Tibial artery (tissue), 4 donors: Measurements from ENCODE around the gene RBM10.
A peak's percentile ranks its signal among the peaks of the same experiment; 100 is the strongest.

Experiments used
- DNase-seq, 2 donors: peaks; one replicate each; pipeline ENCODE4 v3.0.0-alpha.2; 2019
- H3K27ac ChIP-seq, 2 donors: fragments of 200-600 bp; sonication (generic) in 1 of 2; 1 replicate in 1 of 2; 2 replicates in 1 of 2; pipeline ENCODE4 v1.5.1; 2018 to 2019; ENCODE audit warnings: mild to moderate bottlenecking in 1 of 2
- H3K27me3 ChIP-seq, 2 donors: fragments of 200-600 bp; sonication (generic) in 1 of 2; one replicate each; pipeline versions ENCODE4 v1.5.1 to v1.6.0; 2016 to 2019
- H3K36me3 ChIP-seq, 3 donors: fragments of 200-600 bp; sonication (generic) in 2 of 3; one replicate each; pipeline ENCODE4 v1.5.1; 2016 to 2019; ENCODE audit warnings: mild to moderate bottlenecking in 2 of 3
- H3K4me1 ChIP-seq, 4 donors: fragments of 200-600 bp; sonication (generic) in 2 of 4; 1 replicate in 3 of 4; 2 replicates in 1 of 4; pipeline ENCODE4 v1.5.1; 2016 to 2019
- H3K4me3 ChIP-seq, 2 donors: fragments of 200-600 bp; sonication (generic) in 1 of 2; 1 replicate in 1 of 2; 2 replicates in 1 of 2; pipeline ENCODE4 v1.5.1; 2018 to 2019; ENCODE audit warnings: mild to moderate bottlenecking in 2 of 2
- H3K9me3 ChIP-seq, 3 donors: fragments of 200-600 bp; sonication (generic) in 1 of 3; one replicate each; pipeline ENCODE4 v1.5.1; 2016 to 2019
- CTCF ChIP-seq, 2 experiments: fragments of 200-600 bp in 1 of 2; fragments of 450-650 bp in 1 of 2; IDR thresholded peaks; one replicate each; pipeline ENCODE4 v1.5.1; 2017 to 2019; ENCODE audit warnings: antibody characterized with exemption in 2 of 2, mild to moderate bottlenecking in 1 of 2, moderate library complexity in 1 of 2
- intact Hi-C: fragments of 100-400 bp; cut with DNase I; formaldehyde crosslinking; loops from one replicate; pipeline ENCODE4 v1.15.0; 2023; ENCODE audit warnings: low total_unique reads

The RBM10 gene

DNA sequence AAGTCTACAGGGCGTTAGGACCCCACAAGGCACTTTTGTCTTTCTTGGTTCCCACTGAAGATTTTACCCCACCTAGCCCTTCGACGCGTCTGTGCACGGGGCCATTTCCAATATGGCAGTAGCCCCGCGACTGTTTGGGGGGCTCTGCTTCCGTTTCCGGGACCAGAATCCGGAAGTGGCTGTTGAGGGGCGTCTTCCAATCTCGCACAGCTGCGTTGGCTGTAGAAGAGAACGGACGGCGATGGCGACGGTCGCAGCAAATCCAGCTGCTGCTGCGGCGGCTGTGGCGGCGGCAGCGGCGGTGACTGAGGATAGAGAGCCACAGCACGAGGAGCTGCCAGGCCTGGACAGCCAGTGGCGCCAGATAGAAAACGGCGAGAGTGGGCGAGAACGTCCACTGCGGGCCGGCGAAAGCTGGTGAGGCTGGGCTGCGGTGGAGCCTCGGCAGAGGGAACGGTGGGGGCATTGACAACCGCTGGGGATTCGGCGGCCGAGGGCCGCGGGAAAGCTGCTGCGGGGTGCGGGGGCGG lies 87.8 kb downstream of the RBM10 start, which contains the start of gene USP11:
Gene USP11 (plus strand): TSS at position 207 of the 530 bp plus-strand sequence. CDS start 35 bp downstream, at position 242.
- H3K4me1 ChIP-seq: peaks cover 0 to 21% (median 5%) of the 10 kb centered on the region in 4 donors
- H3K27me3 ChIP-seq: no peaks in the 10 kb centered on the region
- H3K36me3 ChIP-seq: peaks cover 9 to 17% (median 13%) of the 10 kb centered on the region in 3 donors
- peak in 1 of 2 donors; percentile 74 for DNase-seq
- peak within 1 kb of the TSS; percentile 66 to 82 for H3K4me3 ChIP-seq
- TF ChIP-seq CTCF (IDR thresholded peaks at IDR 0.05): no peak
- peak within 1 kb of the TSS; percentile 93 to 98 for H3K27ac ChIP-seq
- H3K9me3 ChIP-seq: no peaks in the 10 kb centered on the region
- intact Hi-C loops: no loop called here

DNA sequence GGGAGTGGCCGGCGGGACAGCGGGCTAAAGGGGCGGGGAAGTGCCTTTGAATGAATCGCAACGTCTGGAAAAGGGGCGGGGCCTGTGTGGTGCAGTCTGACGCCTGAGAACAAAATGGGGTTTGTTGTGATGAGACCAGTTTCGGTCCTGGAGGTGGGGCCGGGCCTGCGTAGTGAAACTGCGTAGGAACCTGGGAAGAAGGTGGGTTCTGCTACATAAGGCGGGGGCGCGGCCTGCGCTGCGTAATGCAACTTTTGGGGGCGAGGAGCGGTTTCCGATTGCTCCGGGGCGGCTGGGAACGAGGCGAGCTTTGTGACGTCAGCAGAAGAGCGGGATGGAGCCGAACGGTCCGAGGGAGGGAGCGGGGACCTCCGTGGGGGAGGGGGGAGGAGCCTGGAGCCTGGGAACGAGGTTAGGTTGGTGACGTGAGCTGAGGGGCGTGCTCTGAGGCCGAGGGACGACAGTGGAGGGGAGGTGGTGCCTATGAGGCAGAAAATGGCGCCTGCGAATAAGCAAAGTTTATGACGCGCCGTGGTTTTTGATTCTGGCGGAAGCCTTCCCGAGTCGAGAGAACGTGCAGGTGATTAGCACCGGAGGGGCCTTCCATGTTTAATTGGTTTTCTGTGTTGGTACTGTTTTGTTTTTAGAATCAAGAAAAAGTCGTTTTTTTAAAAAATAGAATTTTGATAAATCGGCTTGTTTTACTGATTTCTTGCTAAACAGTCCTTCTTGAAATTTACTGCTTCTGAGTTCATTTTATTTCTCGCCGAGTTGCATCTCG lies 88.5 kb downstream of the RBM10 start:
- peak; percentile 96 to 98 for DNase-seq
- Histone ChIP-seq H3K4me1 (peaks cover 0 to 21% (median 5%) of the 10 kb centered on the region in 4 donors), H3K27me3 (no peaks in the 10 kb centered on the region), H3K9me3 (no peaks in the 10 kb centered on the region), H3K4me3 (peak overlapping the region; percentile 66 to 82), H3K27ac (peak overlapping the region; percentile 93 to 98), H3K36me3 (peaks cover 8 to 13% (median 8%) of the 10 kb centered on the region in 3 donors)
- intact Hi-C loops: no loop called here
- no peak for TF ChIP-seq CTCF (IDR thresholded peaks at IDR 0.05)

GRCh38 chrX:47234583-47234982 lies 89.6 kb downstream of the RBM10 start:
- intact Hi-C loops: no loop called here
- no peaks in the 10 kb centered on the region for H3K27me3 ChIP-seq
- peak overlapping the region; percentile 93 to 98 for H3K27ac ChIP-seq
- TF ChIP-seq CTCF (IDR thresholded peaks at IDR 0.05): no peak
- peaks cover 0 to 9% (median under 1%) of the 10 kb centered on the region in 3 donors for H3K36me3 ChIP-seq
- H3K9me3 ChIP-seq: no peaks in the 10 kb centered on the region
- H3K4me3 ChIP-seq: peak overlapping the region; percentile 66 to 82
- no peak for DNase-seq
- H3K4me1 ChIP-seq: peaks cover 0 to 21% (median 5%) of the 10 kb centered on the region in 4 donors

DNA sequence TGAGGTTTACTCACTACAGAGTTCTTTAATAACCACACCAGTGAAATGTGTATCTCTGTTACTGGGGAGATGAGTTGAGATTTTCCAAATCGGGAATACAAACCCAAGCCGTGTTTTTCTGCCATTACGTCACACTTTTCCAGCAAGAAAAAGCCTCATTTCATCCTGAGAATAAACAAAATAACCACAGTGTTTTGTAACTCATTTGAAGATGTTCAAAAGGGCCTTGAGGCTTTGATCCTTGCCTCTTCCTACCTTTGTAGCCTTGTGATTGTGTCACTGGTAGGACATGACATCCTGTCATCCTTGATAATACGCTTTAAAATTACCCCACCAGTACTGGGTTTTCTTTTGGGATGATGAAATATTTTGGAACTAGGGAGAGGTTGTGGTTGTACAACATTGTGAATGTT lies 90.7 kb downstream of the RBM10 start:
- Histone ChIP-seq H3K9me3 (no peaks in the 10 kb centered on the region), H3K4me3 (no peak overlapping the region), H3K27ac (peak overlapping the region; percentile 33 to 98), H3K4me1 (peaks cover 0 to 21% (median 5%) of the 10 kb centered on the region in 4 donors), H3K27me3 (no peaks in the 10 kb centered on the region), H3K36me3 (peaks cover 8 to 17% (median 11%) of the 10 kb centered on the region in 3 donors)
- DNase-seq: no peak
- no peak for TF ChIP-seq CTCF (IDR thresholded peaks at IDR 0.05)
- intact Hi-C loops: no loop called here
